Measurements from ENCODE around the gene SLC9A3.
"Not testable (repeated sequence)": the region's sequence is repeated elsewhere in the genome, so short reads cannot be mapped to it uniquely, and the experiment has no call there.

The SLC9A3 gene

DNA sequence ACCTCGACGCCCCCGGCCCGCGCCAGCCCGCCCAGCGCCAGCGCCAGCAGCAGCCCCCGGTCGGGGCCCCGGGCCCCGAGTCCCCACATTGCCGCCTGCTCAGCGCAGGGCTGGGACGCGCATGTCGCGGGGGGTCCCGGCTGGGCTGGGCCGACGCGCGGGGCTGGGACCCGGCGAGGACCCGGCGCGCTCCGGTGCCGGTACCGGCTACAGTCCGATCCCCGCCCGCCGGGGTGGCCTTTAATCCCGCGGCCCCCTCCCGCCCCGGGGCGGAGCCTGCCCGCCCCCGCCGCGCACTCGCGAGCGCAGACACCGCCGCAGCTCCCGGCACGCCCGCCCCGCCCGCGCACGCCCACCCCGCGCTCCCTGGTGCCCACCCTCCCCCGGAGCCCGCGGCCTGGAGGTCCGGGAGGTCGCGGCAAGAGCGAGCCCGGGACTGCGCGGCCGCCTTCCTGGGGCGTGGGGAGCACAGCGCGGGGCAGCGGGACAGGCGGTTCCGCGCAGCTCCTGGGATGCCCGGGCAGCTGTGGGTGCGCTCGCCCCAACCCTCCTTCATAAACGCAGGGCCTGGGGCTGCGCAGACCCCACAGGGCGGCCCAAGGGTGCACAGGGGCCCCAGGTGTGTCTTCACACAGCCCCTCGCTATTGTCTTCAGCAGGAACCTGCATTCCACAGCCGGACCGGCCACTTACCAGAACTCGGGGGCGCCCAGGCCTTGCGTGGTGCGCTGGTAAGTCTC, at the start of gene SLC9A3:
TSS of gene SLC9A3 (minus strand) at position 216 of the 739 bp plus-strand sequence.
- no peak for DNase-seq (ENCODE audit: low spot score)

GRCh38 chr5:573976-574375, 49.7 kb upstream of the SLC9A3 start:
- DNase-seq (ENCODE audit: low spot score): no peak

- no peak for DNase-seq (ENCODE audit: low spot score)
These were observed 49.0 kb upstream of the SLC9A3 start for GRCh38 chr5:573206-573605.

DNA sequence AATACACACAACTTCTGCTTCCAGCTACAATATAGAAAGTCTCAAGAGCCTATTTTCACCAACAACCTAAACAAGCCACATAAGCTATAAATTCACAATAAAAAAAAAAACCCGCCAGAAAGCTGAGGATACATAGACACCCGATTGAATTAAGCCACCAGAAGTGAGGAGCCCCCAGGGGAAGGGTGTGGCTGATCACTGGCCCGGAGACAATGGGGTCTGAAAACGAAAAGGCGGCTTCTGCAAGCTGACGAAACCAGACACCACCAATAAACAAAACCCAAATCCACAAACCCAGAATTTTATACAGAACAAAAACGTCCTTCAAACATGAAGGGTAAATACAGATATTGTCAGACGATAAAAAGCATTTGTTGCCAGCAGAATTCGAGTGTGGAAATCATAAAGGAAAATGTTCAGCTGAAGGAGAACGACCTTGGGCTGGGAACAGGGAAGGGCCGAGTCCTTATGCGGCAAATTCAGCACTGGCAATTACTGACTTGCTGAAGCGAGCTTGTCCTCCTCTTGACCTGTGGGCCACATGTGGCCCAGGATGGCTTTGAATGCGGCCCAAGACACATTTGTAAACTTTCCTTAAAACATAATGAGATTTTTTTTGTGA, 48.3 kb upstream of the SLC9A3 start:
- no peak for DNase-seq (ENCODE audit: low spot score)

DNA sequence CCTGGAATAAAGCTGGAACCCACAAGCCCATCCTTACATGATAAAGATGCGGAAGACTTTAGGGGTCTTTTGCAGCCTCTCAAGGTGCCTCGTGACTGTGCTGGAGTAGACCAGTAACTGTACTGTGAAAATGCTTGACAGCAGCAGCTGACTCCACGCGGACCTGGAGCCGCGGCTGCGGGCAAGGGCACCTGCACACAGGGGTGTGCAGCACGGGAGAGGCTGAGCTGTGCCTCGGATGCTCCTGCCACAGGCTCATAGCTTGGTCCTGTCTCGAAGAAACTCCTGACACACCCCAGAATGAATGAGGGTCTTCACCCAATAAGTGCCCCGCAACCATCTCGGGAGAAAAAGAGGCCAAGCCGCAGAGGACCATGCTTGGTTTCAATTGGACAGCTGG, 47.5 kb upstream of the SLC9A3 start:
- no peak for DNase-seq (ENCODE audit: low spot score)

- DNase-seq (ENCODE audit: low spot score): no peak
These were observed 46.6 kb upstream of the SLC9A3 start for GRCh38 chr5:570886-571285.

DNA sequence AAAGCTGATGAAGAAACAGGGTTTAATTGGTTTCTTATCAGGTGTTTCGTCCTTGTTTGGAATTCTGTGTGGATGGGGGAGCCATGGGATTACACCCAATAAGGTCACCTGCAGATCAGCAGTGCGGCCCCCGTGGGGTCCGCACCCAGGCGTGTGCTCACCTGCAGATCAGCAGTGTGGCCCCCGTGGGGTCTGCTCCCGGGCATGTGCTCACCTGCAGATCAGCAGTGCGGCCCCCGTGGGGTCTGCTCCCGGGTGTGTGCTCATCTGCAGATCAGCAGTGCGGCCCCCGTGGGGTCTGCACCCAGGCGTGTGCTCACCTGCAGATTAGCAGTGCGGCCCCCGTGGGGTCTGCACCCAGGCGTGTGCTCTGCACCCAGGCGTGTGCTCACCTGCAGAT, 46.2 kb upstream of the SLC9A3 start:
- DNase-seq (ENCODE audit: low spot score): no peak

- no peak for DNase-seq (ENCODE audit: low spot score)
These were observed 45.7 kb upstream of the SLC9A3 start for GRCh38 chr5:569868-570361.

DNA sequence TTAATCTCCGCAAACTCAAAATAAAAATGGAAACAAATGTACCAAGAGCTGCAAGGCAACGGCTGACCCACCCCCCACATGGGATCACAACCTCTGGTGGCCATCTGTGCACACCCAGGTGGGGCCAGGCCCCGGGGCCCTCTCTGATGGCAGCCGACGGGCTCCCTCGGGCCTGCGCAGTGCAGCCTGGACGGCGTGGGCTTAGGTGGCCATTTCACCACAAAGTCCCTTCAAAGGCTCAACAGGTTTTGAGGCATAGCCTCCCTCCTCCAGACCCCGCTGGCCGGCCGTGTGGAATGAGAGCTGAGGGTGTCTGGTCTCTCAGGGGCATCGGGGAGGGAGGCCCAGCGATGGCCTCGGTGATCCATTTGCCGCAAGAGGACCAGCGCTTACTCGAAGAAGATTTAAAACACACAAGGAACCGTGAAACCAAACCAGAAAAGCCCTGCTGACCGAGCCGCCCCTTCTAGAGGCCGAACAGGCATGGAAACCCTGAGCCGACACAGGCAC, 45.2 kb upstream of the SLC9A3 start:
- DNase-seq (ENCODE audit: low spot score): no peak

- no peak for DNase-seq (ENCODE audit: low spot score)
These were observed 44.6 kb upstream of the SLC9A3 start for GRCh38 chr5:568809-569208.

DNA sequence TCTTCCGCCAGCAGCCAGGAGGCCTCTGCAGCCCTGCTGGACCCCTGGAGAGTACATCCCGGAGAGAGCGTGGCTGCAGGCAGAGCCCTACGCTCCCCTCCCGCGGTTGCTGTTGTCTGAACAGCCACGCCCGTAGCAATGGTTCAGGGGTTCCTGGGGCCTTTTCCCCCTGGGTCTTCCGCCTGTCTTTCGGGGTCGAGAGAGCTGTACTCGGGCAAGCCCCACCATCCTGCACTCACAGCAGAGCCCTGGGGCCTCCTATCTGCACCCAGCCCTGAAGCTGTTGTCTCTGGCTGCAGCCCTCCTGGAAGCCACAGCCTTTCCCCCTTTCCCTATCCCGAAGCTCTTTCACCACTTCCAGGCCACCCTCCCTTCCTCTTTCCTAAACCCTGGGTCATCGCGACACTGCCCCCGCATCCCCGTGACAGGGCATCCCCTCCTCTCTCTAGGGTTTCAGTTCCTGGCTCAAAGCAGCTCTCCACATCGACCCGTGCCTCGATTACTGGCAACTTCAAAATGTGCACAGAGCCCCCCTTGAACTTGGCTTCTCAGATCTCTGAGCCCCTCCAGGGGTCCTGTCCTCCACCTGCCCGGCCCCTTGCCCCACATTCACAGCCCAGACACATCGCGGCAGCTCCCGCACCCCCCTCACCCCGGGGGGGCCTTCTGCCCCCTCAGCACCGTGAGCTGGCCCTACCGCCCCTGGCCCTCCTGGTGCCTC, 44.0 kb upstream of the SLC9A3 start:
- DNase-seq (ENCODE audit: low spot score): no peak

GRCh38 chr5:567664-568060, 43.4 kb upstream of the SLC9A3 start:
- no peak for DNase-seq (ENCODE audit: low spot score)

- no peak for DNase-seq (ENCODE audit: low spot score)
These were observed 42.5 kb upstream of the SLC9A3 start for GRCh38 chr5:566636-567309.

GRCh38 chr5:565782-566440, 41.7 kb upstream of the SLC9A3 start:
- DNase-seq (ENCODE audit: low spot score): peak; percentile 61

- no peak for DNase-seq (ENCODE audit: low spot score)
These were observed 37.2 kb upstream of the SLC9A3 start for GRCh38 chr5:561408-561807.

GRCh38 chr5:560792-561166, 36.5 kb upstream of the SLC9A3 start:
- no peak for DNase-seq (ENCODE audit: low spot score)

GRCh38 chr5:558871-559503, 34.7 kb upstream of the SLC9A3 start:
- no peak for DNase-seq (ENCODE audit: low spot score)

DNA sequence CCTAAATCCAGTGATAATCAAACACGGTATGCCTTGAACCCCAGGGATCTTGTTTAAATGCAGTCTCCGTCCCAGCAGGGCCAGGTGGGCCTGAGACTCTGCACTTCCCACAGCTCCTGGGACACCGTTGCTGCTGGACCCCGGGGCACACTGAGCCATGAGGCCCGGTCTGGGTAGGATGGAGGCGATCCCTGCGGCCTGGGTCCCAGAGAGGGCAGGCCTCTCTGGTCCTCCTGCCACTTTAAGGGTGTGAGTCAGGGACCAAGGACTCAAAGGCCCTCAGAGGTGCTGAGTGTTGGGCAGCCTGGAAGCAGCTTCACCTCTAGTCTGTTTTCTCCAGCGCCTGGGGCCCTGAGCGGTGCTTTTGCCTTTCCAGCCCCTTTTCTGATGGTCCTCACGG, 34.1 kb upstream of the SLC9A3 start:
- peak; percentile 11 for DNase-seq (ENCODE audit: low spot score)

DNA sequence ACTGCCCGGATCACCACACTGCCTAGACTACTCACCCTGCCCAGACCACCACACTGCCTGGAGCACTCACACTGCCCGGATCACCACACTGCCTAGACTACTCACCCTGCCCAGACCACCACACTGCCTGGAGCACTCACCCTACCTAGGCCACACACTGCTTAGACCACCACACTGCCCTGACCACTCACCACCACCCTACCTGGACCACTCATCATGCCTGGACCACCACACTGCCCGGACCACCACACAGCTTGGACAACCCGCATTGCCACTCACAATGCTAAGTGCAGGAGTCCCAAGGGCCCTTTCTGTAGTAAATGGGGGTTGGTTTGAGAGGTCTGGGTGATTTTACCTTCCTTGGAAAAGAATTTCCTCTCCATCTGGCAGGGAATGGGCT, 33.7 kb upstream of the SLC9A3 start:
- DNase-seq (ENCODE audit: low spot score): not testable (repeated sequence)

GRCh38 chr5:556909-557441, 32.7 kb upstream of the SLC9A3 start:
- DNase-seq (ENCODE audit: low spot score): no peak

DNA sequence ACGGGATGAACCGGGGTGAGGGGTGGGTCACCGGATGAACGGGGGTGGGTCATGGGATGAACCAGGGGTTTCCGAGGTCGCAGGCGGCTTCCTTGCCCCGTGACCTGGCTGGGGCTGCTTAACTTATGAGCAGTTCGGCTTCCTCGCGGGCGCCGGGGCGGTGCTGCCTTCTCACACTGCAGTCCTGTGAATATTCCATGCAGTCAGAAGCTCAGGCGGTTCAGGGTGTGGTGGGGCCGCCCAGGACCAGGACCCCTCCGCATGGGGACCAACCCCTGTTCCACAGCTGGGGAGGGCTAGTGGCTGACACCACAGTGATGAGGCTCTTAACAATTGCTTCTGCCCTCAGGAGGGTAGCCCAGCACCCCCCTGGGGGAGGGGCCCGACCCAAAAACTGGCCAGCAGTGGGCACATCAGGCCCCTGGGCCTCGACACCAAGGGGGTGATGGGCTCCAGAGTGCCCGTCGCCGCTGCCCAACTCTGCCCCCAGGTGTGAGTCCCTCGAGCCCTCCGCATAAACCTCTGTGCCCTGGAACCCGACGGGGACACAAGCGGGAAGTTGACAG, 30.9 kb upstream of the SLC9A3 start:
- DNase-seq (ENCODE audit: low spot score): no peak

All from AG08396 (cell line).